ENCODE data around the gene PCDHB10.
"Not testable (repeated sequence)": the region's sequence is repeated elsewhere in the genome, so short reads cannot be mapped to it uniquely, and the experiment has no call there.

PCDHB10 gene

GRCh38 chr5:141188682-141189081, 3.5 kb upstream of the PCDHB10 start:
- DNase-seq (ENCODE audit: low spot score) = not testable (repeated sequence)

DNA sequence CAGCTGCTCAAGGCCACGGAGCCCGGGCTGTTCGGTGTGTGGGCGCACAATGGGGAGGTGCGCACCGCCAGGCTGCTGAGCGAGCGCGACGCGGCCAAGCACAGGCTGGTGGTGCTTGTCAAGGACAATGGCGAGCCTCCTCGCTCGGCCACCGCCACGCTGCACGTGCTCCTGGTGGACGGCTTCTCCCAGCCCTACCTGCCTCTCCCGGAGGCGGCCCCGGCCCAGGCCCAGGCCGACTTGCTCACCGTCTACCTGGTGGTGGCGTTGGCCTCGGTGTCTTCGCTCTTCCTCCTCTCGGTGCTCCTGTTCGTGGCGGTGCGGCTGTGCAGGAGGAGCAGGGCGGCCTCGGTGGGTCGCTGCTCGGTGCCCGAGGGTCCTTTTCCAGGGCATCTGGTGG, 3.0 kb upstream of the PCDHB10 start:
- not testable (repeated sequence) for DNase-seq (ENCODE audit: low spot score)

DNA sequence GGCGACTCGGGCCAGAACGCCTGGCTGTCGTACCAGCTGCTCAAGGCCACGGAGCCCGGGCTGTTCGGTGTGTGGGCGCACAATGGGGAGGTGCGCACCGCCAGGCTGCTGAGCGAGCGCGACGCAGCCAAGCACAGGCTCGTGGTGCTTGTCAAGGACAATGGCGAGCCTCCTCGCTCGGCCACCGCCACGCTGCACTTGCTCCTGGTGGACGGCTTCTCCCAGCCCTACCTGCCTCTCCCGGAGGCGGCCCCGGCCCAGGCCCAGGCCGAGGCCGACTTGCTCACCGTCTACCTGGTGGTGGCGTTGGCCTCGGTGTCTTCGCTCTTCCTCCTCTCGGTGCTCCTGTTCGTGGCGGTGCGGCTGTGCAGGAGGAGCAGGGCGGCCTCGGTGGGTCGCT, 2.2 kb downstream of the PCDHB10 start:
- DNase-seq (ENCODE audit: low spot score) = not testable (repeated sequence)

- no peak for DNase-seq (ENCODE audit: low spot score)
Measured at GRCh38 chr5:141196363-141196762, 4.2 kb downstream of the PCDHB10 start.

GRCh38 chr5:141199359-141200235, 7.4 kb downstream of the PCDHB10 start, which contains the start of gene PCDHB11:
PCDHB11 (plus strand) TSS chr5:141199627; CDS start chr5:141199775, 148 bp downstream.
- DNase-seq (ENCODE audit: low spot score) = peak; percentile 13

GRCh38 chr5:141201126-141201525, 9.0 kb downstream of the PCDHB10 start:
- DNase-seq (ENCODE audit: low spot score) = not testable (repeated sequence)

DNA sequence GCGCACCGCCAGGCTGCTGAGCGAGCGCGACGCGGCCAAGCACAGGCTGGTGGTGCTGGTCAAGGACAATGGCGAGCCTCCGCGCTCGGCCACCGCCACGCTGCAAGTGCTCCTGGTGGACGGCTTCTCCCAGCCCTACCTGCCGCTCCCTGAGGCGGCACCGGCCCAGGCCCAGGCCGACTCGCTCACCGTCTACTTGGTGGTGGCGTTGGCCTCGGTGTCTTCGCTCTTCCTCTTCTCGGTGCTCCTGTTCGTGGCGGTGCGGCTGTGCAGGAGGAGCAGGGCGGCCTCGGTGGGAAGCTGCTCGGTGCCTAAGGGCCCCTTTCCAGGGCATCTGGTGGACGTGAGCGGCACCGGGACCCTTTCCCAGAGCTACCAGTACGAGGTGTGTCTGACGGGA, 9.5 kb downstream of the PCDHB10 start:
- DNase-seq (ENCODE audit: low spot score) = not testable (repeated sequence)

- DNase-seq (ENCODE audit: low spot score) = peak; percentile 33
Measured at GRCh38 chr5:141208478-141208877, 16.3 kb downstream of the PCDHB10 start, which contains the start of gene PCDHB12. PCDHB12 (plus strand) TSS chr5:141208719; CDS start chr5:141208908, 189 bp downstream.

- DNase-seq (ENCODE audit: low spot score) = not testable (repeated sequence)
Measured at GRCh38 chr5:141210281-141210680, 18.1 kb downstream of the PCDHB10 start.

DNA sequence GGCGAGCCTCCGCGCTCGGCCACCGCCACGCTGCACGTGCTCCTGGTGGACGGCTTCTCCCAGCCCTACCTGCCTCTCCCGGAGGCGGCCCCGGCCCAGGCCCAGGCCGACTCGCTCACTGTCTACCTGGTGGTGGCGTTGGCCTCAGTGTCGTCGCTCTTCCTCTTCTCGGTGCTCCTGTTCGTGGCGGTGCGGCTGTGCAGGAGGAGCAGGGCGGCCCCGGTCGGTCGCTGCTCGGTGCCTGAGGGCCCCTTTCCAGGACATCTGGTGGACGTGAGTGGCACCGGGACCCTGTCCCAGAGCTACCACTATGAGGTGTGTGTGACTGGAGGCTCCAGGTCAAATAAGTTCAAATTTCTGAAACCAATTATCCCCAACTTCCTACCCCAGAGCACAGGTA, 18.7 kb downstream of the PCDHB10 start:
- not testable (repeated sequence) for DNase-seq (ENCODE audit: low spot score)

DNA sequence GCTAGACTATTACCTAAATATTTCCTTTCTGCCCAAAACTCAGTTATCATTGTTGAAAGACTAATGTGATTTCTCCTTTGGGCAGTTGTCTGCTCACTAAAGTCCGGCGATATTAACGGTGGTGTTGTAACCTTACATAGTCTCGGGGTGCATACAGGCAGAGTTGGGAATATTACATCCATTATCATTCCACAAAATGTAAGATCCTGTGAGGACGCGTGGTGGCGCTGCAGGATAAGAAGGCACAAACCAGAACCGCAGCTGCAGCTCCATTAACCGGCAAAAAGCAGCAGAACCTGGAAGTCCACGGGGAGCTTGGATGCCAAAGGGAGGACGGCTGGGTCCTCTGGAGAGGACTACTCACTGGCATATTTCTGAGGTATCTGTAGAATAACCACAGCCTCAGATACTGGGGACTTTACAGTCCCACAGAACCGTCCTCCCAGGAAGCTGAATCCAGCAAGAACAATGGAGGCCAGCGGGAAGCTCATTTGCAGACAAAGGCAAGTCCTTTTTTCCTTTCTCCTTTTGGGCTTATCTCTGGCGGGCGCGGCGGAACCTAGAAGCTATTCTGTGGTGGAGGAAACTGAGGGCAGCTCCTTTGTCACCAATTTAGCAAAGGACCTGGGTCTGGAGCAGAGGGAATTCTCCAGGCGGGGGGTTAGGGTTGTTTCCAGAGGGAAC, 21.6 kb downstream of the PCDHB10 start, which contains the start of gene PCDHB13:
TSS of gene PCDHB13 (plus strand) at position 264 of the 684 bp plus-strand sequence. CDS start at position 469, 205 bp downstream.
- peak; percentile 44 for DNase-seq (ENCODE audit: low spot score)

GRCh38 chr5:141214583-141214982, 22.4 kb downstream of the PCDHB10 start:
- DNase-seq (ENCODE audit: low spot score) = not testable (repeated sequence)

GRCh38 chr5:141215504-141215903, 23.4 kb downstream of the PCDHB10 start:
- not testable (repeated sequence) for DNase-seq (ENCODE audit: low spot score)

GRCh38 chr5:141216035-141216434, 23.9 kb downstream of the PCDHB10 start:
- DNase-seq (ENCODE audit: low spot score) = not testable (repeated sequence)

DNA sequence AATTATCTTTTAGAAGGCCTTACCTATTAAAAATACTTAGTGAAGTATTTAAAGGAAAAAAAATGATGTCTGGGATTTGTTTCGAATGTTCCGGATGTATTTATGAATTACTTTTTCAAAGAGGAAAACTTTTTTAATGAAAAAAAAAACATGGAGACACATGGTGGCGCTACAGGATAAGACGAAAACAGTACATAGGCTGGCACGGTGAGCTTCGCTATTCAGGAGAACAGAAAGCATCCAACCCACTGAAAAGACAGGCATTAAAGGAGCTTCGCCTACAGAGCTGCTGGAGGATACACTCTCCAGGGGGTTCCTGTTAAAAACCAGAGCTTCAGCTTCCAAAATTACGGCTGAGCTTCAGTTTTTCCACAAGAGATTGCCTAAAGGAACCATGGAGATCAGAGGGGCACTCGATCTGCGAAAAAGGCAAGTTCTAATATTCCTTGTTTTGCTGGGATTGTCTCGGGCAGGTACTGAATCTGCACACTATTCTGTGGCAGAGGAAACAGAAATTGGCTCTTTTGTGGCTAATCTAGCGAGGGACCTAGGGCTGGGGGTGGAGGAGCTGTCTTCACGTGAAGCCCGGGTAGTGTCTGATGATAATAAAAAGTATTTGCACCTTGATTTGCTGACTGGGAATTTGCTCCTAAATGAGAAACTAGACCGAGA, 31.1 kb downstream of the PCDHB10 start, which contains the start of gene PCDHB14:
TSS of gene PCDHB14 (plus strand) at position 232 of the 672 bp plus-strand sequence. CDS start at position 395, 163 bp downstream.
- peak; percentile 54 for DNase-seq (ENCODE audit: low spot score)

DNA sequence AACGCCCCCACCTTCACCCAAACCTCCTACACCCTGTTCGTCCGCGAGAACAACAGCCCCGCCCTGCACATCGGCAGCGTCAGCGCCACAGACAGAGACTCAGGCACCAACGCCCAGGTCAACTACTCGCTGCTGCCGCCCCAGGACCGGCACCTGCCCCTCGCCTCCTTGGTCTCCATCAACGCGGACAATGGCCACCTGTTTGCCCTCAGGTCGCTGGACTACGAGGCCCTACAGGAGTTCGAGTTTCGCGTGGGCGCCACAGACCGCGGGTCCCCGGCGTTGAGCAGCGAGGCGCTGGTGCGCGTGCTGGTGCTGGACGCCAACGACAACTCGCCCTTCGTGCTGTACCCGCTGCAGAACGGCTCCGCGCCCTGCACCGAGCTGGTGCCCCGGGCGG, 32.7 kb downstream of the PCDHB10 start:
- not testable (repeated sequence) for DNase-seq (ENCODE audit: low spot score)

GRCh38 chr5:141225421-141225820, 33.3 kb downstream of the PCDHB10 start:
- not testable (repeated sequence) for DNase-seq (ENCODE audit: low spot score)

DNA sequence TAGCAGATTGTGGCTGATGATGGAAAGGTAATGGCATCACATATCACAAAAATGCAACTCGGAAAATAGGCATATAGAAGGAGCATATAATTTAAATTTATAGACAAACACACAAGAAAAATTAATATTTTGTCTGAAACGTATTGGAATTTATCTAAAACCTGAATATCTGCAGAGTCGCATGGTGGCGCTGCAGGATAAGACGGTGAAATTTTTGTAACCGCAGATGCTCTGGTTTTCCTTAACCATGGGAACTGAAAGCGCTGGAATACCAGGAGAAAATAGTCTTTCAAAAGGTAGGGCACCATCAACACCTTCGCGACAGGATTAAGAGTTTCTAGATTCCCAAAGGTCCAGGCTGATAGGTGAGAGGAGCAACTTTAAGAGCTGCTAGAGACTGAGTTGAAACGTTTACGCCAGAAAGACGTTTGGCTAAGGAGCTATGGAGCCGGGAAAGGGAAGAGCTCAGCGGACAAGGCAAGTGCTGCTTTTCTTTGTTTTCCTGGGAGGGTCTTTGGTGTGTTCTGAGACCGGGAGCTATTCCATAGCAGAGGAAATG, 42.0 kb downstream of the PCDHB10 start:
- DNase-seq (ENCODE audit: low spot score) = peak; percentile 23

- not testable (repeated sequence) for DNase-seq (ENCODE audit: low spot score)
Measured at GRCh38 chr5:141235922-141236321, 43.8 kb downstream of the PCDHB10 start.

GRCh38 chr5:141236516-141237313, 44.6 kb downstream of the PCDHB10 start:
- DNase-seq (ENCODE audit: low spot score) = no peak

DNA sequence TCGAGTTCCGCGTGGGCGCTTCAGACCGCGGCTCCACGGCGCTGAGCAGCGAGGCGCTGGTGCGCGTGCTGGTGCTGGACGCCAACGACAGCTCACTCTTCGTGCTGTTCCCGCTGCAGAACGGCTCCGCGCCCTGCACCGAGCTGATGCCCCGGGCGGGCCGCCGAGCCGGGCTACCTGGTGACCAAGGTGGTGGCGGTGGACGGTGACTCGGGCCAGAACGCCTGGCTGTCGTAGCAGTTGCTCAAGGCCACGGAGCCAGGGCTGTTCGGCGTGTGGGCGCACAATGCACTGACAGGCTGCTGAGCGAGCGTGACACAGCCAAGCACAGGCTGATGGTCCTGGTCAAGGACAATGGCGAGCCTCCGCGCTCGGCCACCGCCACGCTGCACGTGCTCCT, 49.3 kb downstream of the PCDHB10 start:
- no peak for DNase-seq (ENCODE audit: low spot score)
